GM12892 (cell line): Measurements from ENCODE around the gene MTX3.

ENCODE experiments used
- POLR2A ChIP-seq: IDR thresholded peaks from 2 replicates; pipeline ENCODE4 v1.6.1; 2011; ENCODE audit warnings: low read depth, low read length, control low read depth
- POLR2AphosphoS5 ChIP-seq: IDR thresholded peaks from 2 replicates; pipeline ENCODE4 v1.6.1; 2011; ENCODE audit warnings: low read depth, low read length, control low read depth

- TF ChIP-seq POLR2AphosphoS5 (no peak), POLR2A (no peak)
Observed at GRCh38 chr5:79931409-79931808, 59.7 kb downstream of the MTX3 start.
